ENCODE results near the gene PTPN14. TPM values are rescaled to one million over a fixed set of nuclear protein-coding genes. Genes with fewer than 3 reads are reported as not detected.

Gene PTPN14
- total and polyA plus RNA-seq, 2 donors from 2014 or later, result 5.1 to 87.2 TPM

DNA sequence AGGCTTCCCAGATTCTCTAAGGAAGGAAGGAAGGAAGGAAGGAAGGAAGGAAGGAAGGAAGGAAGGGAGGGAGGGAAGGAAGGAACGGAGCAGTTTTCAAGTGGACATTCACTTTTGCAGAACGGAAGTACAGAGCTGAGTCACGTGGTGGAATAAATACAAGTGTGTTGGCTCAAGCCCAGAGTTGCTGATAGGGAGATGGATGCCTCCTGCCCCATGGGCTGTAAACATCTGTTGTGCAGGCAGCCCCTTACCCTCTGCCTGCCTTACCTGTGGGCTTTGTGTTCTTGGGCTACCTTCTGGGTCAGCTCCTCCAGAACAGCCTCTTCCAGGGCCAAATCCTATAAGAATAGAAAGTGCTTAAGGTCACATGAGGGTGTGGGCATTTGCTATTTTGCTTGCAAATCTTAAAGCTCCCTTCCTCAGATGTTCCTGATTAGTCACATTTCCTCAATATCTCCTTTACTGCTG is 148.8 kb downstream of the PTPN14 start:
- H3K27ac ChIP-seq (ENCODE audit: low read depth in 2 of 2, low read length in 2 of 2), result no peak overlapping the region
- H3K4me3 ChIP-seq (ENCODE audit: low read length in 3 of 3), result no peak overlapping the region
- intact Hi-C loops (cut with DNase I), result no loop called here
- no peak overlapping the region for H3K9ac ChIP-seq (ENCODE audit: low read length in 3 of 3)
- H3K4me1 ChIP-seq (ENCODE audit: control insufficient read depth in 2 of 3, insufficient read depth in 2 of 3, low read depth in 1 of 3, low read length in 3 of 3), result peaks cover 0 to 5% (median 0%) of the 10 kb centered on the region in 3 donors
- DNase-seq, result no peak
- H3K9me3 ChIP-seq (ENCODE audit: control insufficient read depth in 2 of 3, insufficient read depth in 1 of 3, low read length in 3 of 3), result no peaks in the 10 kb centered on the region
- no peaks in the 10 kb centered on the region for H3K27me3 ChIP-seq (ENCODE audit: control insufficient read depth, insufficient read depth, low read length)
- H3K36me3 ChIP-seq (ENCODE audit: control insufficient read depth in 2 of 3, insufficient read depth in 3 of 3, low read length in 3 of 3), result no peaks in the 10 kb centered on the region
- TF ChIP-seq, protein P1, sequence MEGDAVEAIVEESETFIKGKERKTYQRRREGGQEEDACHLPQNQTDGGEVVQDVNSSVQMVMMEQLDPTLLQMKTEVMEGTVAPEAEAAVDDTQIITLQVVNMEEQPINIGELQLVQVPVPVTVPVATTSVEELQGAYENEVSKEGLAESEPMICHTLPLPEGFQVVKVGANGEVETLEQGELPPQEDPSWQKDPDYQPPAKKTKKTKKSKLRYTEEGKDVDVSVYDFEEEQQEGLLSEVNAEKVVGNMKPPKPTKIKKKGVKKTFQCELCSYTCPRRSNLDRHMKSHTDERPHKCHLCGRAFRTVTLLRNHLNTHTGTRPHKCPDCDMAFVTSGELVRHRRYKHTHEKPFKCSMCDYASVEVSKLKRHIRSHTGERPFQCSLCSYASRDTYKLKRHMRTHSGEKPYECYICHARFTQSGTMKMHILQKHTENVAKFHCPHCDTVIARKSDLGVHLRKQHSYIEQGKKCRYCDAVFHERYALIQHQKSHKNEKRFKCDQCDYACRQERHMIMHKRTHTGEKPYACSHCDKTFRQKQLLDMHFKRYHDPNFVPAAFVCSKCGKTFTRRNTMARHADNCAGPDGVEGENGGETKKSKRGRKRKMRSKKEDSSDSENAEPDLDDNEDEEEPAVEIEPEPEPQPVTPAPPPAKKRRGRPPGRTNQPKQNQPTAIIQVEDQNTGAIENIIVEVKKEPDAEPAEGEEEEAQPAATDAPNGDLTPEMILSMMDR (IDR thresholded peaks at IDR 0.05; ENCODE audit: borderline replicate concordance, extremely low read depth, insufficient read depth), result no peak
- FAIRE-seq, result no peak

DNA sequence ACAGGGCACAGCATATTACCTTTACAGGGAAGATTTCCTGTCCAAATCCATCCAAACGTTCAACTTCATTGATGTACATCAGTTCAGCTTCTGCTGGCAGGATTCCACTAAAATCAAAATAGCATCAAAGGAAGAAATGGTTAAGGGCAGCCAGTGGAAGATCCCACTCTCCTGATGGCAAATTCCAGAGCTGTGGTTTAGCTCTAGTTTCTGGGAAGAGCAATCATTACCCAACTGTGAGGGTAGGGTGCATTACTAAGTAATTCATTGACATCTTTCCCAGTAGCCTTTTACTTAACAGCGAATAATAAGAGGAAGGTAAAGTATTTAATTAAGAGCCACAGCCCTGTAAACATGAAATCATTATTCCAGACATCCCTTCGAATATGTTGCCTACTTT is 149.7 kb downstream of the PTPN14 start:
- Histone ChIP-seq H3K4me3 (ENCODE audit: low read length in 3 of 3) (no peak overlapping the region), H3K36me3 (ENCODE audit: control insufficient read depth in 2 of 3, insufficient read depth in 3 of 3, low read length in 3 of 3) (peaks cover 0 to 3% (median 2%) of the 10 kb centered on the region in 3 donors), H3K4me1 (ENCODE audit: control insufficient read depth in 2 of 3, insufficient read depth in 2 of 3, low read depth in 1 of 3, low read length in 3 of 3) (peaks cover 0 to 8% (median 0%) of the 10 kb centered on the region in 3 donors), H3K9me3 (ENCODE audit: control insufficient read depth in 2 of 3, insufficient read depth in 1 of 3, low read length in 3 of 3) (no peaks in the 10 kb centered on the region), H3K9ac (ENCODE audit: low read length in 3 of 3) (no peak overlapping the region), H3K27ac (ENCODE audit: low read depth in 2 of 2, low read length in 2 of 2) (no peak overlapping the region), H3K27me3 (ENCODE audit: control insufficient read depth, insufficient read depth, low read length) (no peaks in the 10 kb centered on the region)
- DNase-seq (peak in 1 of 5 donors; percentile 54), FAIRE-seq (peak; percentile 42)
- TF ChIP-seq, protein P1 (IDR thresholded peaks at IDR 0.05; ENCODE audit: borderline replicate concordance, extremely low read depth, insufficient read depth), result no peak
- intact Hi-C loops (cut with DNase I), result no loop called here

DNA sequence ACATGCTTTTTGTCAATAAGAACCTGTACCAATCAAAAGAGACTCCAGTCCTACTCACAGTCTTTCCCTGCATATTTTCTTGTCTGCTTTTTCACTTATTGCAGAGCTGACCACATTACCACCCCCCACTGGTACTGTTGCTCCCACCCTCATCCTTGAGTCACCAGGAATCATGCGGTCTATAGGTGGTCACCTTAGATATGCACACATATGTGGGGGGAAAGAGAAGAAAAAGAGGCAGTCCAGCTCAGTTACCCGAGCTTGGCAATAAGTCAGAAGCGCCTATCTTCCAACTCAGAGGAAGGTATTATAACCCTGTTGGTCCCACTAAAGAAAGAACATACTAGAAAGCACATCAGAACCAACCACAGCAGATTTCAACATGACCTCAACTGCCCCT is 151.3 kb downstream of the PTPN14 start:
- Histone ChIP-seq H3K9ac (ENCODE audit: low read length in 3 of 3) (no peak overlapping the region), H3K4me3 (ENCODE audit: low read length in 3 of 3) (no peak overlapping the region), H3K27ac (ENCODE audit: low read depth in 2 of 2, low read length in 2 of 2) (no peak overlapping the region), H3K4me1 (ENCODE audit: control insufficient read depth in 2 of 3, insufficient read depth in 2 of 3, low read depth in 1 of 3, low read length in 3 of 3) (peaks cover 0 to 8% (median 0%) of the 10 kb centered on the region in 3 donors), H3K27me3 (ENCODE audit: control insufficient read depth, insufficient read depth, low read length) (no peaks in the 10 kb centered on the region), H3K36me3 (ENCODE audit: control insufficient read depth in 2 of 3, insufficient read depth in 3 of 3, low read length in 3 of 3) (peaks cover 0 to 15% (median 2%) of the 10 kb centered on the region in 3 donors), H3K9me3 (ENCODE audit: control insufficient read depth in 2 of 3, insufficient read depth in 1 of 3, low read length in 3 of 3) (no peaks in the 10 kb centered on the region)
- TF ChIP-seq, protein P1 (IDR thresholded peaks at IDR 0.05; ENCODE audit: borderline replicate concordance, extremely low read depth, insufficient read depth), result no peak
- FAIRE-seq, result no peak
- no peak for DNase-seq
- intact Hi-C loops (cut with DNase I), result no loop called here

DNA sequence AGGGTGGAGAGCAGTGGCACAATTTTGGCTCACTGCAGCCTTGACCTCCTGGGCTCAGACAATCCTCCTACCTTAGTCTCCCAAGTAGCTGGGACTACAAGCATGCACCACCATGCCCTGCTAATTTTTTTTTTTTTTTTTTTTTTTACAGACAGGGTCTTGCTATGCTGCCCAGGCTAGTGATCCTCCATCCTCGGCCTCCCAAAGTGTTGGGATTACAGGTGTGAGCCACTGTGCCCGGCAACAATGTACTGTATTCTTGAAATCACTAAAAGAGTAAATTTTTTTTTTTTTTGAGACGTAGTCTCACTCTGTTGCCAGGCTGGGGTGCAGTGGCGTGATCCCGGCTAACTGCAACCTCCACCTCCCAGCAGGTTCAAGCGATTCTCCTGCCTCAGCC is 152.9 kb downstream of the PTPN14 start:
- H3K27ac ChIP-seq (ENCODE audit: low read depth in 2 of 2, low read length in 2 of 2), result no peak overlapping the region
- TF ChIP-seq, protein P1 (IDR thresholded peaks at IDR 0.05; ENCODE audit: borderline replicate concordance, extremely low read depth, insufficient read depth), result no peak
- no peak overlapping the region for H3K4me3 ChIP-seq (ENCODE audit: low read length in 3 of 3)
- DNase-seq (no peak), FAIRE-seq (no peak)
- H3K9me3 ChIP-seq (ENCODE audit: control insufficient read depth in 2 of 3, insufficient read depth in 1 of 3, low read length in 3 of 3), result no peaks in the 10 kb centered on the region
- H3K27me3 ChIP-seq (ENCODE audit: control insufficient read depth, insufficient read depth, low read length), result no peaks in the 10 kb centered on the region
- H3K36me3 ChIP-seq (ENCODE audit: control insufficient read depth in 2 of 3, insufficient read depth in 3 of 3, low read length in 3 of 3), result peaks cover 0 to 22% (median 11%) of the 10 kb centered on the region in 3 donors
- peaks cover 0 to 8% (median 0%) of the 10 kb centered on the region in 3 donors for H3K4me1 ChIP-seq (ENCODE audit: control insufficient read depth in 2 of 3, insufficient read depth in 2 of 3, low read depth in 1 of 3, low read length in 3 of 3)
- intact Hi-C loops (cut with DNase I), result no loop called here
- H3K9ac ChIP-seq (ENCODE audit: low read length in 3 of 3), result no peak overlapping the region

Measured in kidney (tissue), 14 donors.